ENCODE data around the gene BMP2.

- no peak for TF ChIP-seq CTCF (IDR thresholded peaks at IDR 0.05; ENCODE audit: low read depth, low read length, missing input control)
- TF ChIP-seq TAF1 (conservative IDR thresholded peaks at IDR 0.05) = no peak
These were observed 48.1 kb upstream of the BMP2 start for GRCh38 chr20:6719369-6719721.

Data from liver (tissue), 3 donors.